DMS53 (cell line): ENCODE results near the gene GTSE1.
"Not testable (repeated sequence)": the region's sequence is repeated elsewhere in the genome, so short reads cannot be mapped to it uniquely, and the experiment has no call there.

Source experiments
- DNase-seq: peaks from one replicate; lab custom pipeline; 2025; lab: John Stamatoyannopoulos, UW

Gene GTSE1

DNA sequence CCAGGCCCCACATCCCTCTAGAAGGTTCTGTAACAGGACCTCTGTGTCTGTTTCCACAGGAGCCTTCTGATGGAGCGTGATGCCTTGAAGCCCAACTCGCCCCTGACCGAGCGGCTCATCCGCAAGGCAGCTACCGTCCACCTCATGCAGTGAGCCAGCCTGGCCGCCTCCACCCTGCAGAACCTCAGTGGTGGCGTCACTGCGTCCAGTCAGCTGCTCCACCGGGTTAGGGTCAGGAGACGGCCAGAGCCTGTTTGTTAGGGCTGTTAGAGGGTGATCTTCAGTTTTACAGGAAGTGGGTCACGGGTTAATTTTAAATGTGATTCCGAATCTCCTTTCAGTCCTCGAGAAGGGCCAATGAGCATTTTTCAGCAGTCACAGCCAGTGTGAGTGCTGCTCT lies 3.9 kb upstream of the GTSE1 start:
- DNase-seq = no peak

DNA sequence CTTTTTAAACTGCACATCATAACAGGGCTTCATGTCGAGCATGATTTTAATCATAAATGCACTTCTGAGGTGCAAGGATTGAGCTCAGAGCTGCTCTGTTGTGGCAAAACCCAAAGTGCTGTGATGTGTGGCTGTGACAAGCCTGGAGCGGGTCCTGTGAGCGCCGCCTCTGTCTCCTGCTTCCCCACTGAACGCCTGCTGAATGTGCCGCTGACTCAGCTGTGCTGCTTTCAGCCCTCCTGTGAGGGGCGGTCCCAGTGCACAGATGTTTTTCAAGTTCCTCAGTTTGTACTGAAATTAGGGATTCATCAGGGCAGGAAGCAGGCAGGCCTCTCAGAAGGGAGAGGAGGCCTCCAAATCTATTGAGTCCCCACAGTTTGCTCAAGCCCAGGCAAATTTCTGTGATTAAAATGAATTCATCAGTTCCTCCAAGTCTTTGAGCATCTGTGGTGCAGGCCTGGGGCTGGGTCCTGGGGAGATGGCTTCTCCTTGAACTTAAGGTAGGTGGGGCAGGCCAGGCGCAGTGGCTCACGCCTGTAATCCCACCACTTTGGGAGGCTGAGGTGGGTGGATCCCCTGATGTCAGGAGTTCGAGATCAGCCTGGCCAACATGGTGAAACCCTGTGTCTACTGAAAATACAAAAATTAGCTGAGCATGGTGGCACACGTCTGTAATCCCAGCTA lies 3.0 kb upstream of the GTSE1 start:
- no peak for DNase-seq

DNA sequence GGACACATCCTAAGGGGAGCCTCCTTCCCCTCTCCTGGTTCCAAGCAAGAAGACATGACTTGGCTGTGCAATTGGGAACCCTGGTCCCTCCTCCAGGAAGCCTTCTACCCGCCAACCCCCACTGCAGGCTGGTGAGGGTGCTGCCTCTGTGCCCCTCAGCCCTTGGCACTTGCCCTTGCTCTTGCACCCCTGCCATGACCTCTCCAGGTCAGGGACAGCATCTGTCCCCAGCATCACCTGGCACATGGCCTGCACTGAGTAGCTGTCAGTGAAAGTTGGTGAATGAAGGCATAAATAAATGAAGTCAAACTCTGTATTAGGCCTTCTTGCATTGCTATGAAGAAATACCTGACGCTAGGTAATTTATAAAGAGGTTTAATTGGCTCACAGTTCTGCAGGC lies 1.9 kb upstream of the GTSE1 start:
- DNase-seq = no peak

DNA sequence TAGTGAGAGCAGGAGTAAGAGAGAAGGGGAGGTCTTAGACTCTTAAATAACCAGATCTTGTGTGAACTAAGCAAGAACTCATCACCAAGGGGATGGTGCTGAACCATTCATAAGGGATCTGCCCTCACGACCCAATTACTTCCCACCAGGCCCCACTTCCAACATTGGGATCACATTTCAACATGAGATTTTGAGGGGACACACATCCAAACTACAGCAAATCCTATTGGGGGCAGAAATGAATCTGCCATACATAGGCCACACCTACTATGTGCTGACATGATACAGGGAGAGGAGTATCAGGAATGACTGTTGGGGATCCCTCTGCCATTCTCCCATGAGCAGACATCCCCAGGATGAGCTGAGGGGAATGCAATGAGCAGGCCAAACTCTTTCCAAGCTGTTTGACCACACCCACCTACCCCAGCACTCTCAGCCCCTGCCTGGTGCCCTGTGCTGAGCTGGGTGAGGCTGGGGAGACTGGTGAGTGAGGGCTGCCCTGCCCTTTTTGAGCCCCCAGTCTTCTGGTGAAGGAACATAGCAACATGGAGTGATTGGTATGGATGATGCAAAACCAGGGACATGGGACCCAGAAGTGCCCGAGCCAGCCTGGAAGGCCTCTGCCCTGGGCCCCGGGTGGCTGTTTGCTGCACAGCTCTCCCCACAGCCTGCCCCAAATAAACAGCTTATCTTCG lies 1.2 kb upstream of the GTSE1 start:
- peak; percentile 27 for DNase-seq

DNA sequence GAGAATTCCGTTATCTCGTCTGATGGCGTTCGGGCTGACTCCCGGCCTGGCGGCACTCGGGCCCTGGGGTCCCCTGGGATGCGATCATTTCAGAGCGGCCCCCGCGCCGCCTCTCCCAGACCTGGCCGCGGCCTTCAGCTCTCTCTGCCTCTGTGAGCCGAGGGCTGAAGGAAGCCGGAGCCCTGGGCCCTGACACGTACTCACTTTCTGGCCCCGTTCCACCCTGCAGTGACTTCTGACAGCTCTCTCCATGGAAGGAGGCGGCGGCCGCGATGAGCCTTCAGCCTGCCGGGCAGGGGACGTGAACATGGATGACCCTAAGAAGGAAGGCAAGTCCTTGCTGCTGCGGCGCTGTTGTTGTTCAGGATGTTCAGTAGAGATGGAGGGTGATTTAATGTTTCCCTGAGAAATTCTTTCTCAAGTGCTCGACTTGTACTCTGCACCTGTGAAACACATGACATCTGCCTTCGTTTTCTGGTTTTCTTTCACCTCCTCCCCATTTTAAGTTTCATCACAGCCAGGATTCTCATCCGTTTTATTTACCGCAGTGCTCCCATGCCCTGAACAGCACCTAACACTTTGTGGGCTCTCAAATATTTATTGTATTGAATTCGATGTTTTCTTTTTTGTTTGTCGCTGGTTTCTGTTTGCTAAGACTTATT lies 612 bp downstream of the GTSE1 start:
- DNase-seq = peak; percentile 46

DNA sequence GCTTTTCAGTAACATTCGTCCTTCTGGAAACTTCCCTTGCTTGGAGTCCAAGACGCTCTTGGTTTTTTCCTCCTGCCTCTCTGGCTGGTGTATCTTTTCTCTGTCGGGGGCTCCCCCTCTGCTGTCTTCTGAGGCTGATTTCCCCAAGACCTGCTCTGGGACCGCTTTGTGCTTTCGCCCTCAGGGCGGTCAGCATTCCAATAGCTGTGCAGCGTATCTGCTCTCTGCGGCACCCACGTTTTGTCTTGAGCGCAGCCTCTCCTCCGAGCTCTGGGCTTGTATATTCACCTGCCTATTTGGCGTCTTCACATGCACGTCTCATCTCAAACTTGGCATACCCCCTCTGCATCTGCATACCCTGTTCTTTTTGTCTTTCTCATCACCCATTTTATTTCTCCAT lies 2.4 kb downstream of the GTSE1 start:
- DNase-seq = no peak

DNA sequence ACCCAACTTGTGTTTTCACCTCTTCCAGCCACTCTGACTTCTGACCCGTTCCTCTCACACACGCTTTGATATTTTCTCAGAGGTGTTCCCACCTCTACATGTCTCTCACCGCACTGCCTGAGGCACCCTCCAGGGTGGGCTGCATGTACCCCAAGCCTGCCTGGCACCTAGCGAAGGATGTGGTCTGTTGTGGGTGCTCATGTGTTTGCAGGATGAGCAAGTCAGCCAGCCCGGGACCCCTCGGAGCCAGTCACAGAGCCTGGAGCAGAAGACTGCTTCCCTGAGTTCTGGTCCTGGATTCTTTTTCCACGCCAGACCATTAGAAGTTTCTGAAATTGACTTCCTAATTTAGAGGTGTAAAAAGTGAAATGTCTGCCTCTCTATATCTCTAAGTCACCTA lies 3.8 kb downstream of the GTSE1 start:
- no peak for DNase-seq

DNA sequence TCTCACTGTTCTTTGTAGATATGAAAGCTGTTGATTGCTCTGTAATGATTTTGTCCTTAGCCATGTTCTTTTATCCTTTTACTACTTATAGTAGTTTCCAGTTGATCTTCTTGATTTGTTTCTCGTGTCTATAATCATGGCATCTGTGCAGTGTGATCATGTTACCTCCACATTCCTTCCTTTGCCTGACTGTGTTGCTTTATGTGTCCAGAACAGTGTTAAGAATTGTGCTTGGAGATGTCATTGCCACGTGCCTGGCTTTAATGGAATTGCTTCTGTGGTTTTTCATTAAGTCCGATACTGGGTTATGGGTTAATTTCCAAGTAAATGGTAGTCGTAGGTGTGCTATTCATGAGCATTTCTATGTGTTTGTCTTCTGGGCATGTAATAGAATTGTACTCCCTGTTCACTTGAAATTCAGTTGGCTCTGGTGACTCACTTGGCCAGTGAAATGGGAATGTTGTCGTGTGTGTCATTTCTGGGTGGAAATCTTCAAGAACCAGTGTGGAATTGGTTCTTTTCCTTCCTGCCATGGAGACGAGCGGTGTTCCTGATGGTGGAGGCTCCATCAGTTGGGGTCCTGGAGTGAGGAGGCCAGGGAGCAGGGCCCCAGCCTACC lies 6.8 kb downstream of the GTSE1 start:
- no peak for DNase-seq

DNA sequence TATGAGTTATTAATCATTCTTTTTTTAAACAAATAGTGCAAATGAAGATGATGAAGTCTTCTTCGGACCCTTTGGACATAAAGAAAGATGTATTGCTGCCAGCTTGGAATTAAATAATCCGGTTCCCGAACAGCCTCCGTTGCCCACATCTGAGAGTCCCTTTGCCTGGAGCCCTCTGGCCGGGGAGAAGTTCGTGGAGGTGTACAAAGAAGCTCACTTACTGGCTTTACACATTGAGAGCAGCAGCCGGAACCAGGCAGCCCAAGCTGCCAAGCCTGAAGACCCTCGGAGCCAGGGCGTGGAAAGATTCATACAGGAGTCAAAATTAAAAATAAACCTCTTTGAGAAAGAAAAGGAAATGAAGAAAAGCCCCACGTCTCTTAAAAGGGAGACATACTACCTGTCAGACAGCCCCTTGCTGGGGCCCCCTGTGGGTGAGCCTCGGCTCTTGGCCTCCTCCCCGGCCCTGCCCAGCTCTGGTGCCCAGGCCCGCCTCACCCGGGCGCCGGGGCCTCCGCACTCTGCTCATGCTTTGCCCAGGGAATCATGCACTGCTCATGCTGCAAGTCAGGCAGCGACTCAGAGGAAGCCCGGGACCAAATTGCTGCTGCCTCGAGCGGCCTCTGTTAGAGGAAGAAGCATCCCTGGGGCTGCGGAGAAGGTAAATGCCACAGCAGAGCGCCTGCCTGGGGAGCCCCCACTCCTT lies 11.8 kb downstream of the GTSE1 start:
- no peak for DNase-seq

DNA sequence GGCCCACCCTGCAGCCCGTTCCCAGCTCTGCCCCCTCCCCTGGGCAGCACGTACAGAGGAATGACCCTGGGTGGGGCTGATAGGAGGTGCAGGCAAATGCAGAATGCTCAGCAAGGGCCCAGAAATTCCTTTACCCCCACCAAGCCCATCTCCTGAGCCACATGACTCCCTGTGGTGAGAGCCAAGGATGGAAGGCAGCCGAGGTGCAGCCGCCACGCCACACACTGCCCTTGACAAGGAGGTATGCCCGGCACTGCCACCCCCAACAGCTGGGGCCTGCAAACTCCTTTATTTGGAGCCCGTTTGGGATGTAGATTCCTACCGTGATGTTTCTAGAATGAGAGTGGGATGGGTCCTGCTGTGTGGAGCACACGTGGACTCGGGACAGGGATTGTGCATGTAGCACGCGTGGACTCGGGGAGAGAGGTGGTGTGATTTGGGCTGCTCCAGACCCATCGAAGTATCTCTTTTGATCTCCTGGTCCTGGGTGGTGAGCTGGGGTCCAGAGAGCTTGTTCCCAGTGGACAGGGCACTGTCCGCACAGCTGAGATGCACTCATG lies 12.9 kb downstream of the GTSE1 start:
- DNase-seq = no peak

DNA sequence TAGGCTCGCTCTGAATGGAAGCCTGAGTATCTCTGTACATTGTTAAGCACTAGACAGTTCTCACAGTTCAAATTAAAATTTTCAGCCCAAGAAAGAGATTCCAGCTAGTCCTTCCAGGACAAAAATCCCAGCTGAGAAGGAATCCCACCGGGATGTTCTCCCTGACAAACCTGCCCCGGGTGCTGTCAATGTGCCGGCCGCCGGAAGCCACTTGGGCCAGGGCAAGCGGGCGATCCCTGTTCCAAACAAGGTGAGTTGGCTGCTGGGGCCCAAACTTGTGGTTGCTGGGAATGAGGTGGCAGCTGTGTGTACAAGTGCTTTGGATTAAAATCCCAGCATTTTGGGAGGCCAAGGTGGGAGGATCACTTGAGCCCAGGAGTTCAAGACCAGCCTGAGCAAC lies 15.4 kb downstream of the GTSE1 start:
- DNase-seq = no peak

DNA sequence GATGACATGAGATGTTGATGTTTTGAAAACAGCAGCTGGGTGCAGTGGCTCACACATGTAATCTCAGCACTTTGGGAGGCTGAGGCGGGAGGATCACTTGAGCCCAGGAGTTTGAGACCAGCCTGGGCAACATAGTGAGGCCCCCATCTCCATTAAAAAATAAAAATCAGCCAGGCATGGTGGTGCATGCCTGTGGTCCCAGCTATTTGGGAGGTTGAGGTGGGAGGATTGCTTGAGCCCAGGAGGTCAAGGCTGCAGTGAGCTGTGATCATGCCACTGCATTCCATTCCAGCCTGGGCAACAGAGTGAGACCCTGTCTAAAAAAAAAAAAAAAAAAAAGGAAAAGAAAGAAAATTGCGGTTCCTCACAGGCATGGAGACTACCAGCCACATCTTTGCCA lies 16.2 kb downstream of the GTSE1 start:
- not testable (repeated sequence) for DNase-seq

DNA sequence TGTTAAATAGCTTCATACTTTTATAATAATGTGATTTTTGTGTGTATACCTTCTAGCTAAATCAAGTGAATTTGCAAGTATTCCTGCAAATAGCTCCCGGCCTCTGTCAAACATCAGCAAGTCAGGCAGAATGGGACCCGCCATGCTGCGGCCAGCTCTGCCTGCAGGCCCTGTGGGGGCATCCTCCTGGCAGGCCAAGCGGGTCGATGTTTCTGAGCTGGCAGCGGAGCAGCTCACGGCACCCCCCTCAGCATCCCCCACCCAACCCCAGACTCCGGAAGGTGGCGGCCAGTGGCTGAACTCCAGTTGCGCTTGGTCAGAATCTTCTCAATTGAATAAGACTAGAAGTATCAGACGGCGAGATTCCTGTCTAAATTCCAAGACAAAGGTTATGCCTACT lies 19.3 kb downstream of the GTSE1 start:
- DNase-seq = no peak

DNA sequence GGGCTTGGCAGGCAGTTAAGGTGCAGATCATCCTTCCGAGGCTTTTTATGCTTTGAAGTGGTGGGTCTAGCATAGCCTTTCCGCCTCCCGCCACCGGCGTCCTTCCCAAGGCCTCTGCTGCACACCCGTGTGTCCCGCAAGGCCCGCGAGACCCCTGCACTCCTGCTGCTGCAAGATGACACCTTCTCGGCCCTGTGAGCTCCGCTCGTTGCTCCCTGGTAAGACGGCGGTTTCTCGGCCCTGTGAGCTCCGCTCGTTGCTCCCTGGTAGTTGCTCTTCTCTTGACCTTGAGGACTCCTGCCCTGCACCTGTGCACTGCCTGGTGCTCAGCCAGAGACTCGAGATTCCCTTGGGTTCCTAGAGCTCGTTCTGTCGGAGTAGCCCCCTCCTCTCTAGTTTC lies 21.0 kb downstream of the GTSE1 start:
- DNase-seq = no peak

DNA sequence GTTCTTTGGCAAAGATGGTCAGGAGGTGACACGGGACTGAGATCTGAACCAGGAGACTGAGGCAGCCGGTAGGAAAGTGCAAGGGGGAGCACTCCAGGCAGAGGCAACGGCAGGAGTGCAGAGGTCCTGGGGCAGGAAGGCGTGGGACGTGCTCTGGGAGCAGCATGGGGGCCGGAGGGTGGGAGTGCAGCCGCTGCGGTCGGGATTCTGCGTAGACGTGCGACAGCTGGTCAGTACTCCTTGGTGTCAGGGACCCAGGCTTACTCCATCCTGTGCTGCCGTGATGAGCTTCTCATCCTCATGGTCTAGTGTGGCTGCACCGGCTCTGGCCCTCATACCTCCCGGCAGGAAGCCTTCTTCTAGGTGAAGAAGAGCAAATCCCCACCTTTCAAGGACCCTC lies 21.9 kb downstream of the GTSE1 start:
- no peak for DNase-seq

DNA sequence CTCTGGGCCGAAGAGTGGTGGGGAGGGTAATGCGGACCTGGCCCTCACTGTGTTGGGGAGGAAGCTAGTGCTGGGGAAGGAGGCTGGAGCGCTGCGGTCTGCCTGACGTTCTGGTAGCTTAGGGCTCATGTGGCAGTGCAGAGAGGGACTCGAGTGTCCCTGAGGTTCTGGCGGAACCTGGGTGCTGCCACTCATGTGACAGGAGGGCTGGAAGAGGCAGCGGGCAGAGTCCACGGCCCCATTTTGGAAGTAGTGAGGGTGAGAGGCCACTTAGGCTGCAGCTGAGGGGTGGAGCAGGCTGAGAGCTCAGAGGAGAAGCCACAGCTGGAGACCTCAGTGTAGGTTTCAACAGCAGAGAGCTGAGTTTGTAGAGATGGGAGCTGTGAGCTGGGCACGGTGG lies 22.6 kb downstream of the GTSE1 start:
- DNase-seq = no peak

DNA sequence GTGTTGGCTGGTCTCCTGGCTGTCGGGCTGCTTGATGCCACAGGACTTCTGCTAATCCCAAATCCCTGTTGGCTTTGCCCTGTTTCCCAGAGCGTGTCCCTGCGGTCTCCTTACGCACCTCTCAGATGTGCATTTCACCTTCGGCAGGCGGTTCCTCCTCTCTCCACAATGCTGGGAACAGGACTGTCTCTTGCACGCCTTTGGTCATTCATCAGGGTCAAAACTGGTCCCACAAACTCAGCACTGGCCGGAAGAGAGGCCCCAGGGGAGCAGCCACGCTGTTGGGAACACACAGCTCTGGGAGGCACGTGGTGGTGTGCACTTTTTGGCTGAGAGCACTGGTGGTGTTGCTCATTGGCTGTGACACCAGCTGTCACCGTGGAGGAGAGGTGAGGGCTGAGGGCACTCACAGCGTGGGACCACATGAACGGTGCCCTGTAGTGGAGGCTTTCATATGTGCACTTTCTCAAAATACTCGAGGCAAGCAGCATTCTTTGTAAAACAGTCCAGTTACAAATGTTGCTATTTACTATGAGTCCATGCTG lies 23.6 kb downstream of the GTSE1 start:
- DNase-seq = no peak

DNA sequence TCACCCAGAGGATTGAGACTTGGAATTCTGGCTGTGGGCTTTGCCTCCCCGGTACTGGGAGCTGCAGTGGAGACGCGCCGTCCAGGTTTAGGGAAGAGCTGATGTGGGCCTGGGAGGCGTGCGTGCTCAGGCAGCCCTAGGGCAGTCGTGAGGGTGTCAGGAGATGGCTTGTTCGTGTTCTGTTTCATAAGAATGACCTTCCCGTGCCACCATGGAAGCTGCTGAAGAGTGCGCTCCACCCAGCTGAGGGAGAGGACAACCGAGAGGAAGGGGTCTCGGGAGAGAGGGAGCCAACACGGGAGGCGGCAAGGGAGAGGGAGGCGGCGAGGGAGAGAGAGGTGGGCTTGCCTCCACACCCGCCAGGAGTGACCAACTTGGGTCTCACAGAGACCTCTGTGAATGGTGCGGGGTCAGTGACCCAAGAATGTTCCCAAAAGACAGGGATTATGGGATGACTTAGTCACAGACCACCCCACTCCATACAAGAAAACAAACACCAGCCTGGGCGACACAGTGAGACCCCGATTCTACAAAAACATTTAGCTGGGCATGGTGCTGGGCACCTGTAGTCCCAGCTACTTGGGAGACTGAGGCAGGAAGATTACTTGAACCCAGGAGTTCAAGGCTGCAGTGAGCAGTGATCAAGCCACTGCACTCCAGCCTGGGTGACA lies 24.2 kb downstream of the GTSE1 start:
- DNase-seq = no peak

DNA sequence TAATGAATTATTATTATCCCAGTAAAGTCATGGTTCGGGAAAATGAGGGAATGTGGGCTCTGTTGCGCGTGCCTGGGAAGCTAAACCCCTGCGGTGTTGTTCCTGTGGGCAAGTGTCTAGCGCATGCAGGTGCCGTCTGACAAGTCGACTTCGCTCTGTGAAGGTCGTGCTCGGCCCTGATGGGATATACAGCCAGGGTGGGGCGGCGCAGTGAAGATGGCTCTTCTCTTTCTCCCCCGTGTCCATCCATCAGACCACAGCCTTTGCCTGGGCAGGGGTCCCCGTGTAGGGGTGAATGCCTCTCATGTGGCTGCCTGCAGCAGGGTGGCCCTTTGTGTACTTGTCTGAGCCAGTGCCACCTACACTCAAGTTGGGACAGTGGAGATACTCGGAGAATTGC lies 26.0 kb downstream of the GTSE1 start:
- no peak for DNase-seq

DNA sequence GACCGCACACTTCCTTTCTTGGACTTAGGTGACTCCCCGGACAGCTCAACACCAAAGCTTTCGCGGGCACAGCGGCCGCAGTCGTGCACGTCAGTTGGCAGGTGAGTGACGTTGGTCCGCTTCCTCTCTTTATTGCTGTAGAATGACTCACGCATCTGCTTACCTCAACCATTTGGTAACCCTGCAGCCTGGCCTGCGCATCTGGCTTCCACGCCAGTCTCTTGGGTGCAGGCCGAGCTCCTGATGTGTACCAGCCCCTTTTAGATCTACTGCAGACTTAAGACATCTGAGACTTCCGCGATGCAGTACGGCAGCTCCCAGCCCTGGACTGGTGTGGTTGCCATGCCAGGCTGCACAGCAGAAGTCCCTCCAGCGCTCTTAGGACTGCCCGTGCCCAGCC lies 26.5 kb downstream of the GTSE1 start:
- DNase-seq = no peak

DNA sequence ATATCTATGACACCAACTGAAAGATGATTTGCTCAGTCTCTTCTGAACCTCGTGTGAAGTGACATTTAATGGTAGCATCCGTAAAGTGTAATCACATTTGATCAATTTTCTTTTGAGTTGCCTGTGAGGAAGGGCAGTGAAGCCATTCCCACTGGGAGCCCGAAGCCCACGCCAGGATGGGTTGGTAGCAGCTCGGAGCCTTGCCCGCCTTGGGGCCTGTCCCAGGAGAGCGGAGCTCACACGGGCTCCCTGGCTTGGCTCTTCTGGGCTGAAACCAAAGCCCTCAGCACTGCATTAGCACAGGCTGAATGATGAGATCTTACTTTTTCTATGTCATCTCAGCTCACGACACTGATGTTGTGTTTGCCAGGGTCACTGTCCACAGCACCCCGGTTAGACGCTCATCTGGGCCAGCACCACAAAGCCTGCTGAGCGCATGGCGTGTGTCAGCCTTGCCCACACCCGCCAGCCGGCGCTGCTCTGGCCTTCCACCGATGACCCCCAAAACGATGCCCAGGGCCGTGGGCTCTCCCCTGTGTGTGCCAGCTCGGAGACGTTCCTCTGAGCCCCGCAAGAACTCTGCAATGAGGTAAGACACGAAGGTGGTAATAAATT lies 29.5 kb downstream of the GTSE1 start:
- DNase-seq = no peak
